ENCODE results near the gene TMEM205.
A peak's percentile ranks its signal among the peaks of the same experiment; 100 is the strongest.

DNA sequence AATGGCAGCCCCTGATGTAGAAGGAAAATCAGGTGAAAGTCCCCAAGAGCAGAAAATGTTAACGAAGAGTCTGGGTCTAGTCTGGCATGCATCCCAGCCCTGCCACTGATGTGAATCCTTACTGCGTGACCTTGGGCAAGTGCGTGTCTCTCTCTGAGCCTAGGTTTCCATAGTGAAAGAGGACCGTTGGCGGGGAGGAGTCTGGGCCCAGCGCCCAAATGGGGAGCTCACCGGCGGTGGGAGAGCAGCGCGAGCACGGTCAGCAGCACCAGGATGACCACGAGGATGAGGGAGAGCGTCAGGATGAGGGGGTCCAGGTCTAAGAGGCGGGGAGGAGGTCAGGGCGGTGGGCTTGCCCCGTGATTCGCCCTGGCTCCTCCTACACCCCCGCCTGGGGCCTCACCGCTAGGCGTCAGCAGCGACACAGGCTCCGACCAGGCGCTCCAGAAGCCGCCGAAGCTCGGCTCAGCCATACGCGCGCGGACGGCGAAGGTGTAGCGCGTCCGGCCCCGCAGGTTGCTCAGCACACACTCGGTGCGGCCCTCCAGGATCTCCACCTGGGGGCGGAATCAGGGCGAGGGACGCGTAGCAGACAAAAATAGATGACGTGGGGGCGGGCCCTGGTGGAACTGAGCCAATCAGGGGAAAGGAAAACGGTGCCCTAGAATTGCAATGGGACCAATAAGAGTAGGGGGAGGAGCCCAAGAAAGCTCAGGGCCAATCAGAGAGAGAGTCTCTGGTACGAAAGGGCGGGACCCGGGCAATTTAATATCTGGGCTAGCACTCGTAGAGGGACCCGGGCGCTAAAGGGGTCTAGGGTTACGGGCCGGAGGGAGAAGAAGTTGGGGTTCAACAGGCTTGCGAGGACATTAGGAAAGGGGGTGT is 34.8 kb upstream of the TMEM205 start:
- TF ChIP-seq POLR2A (IDR thresholded peaks at IDR 0.05) (peak in 1 of 2 donors; percentile 67), EP300 (IDR thresholded peaks at IDR 0.05) (no peak)

All from sigmoid colon (tissue), 4 donors.